Left ventricle myocardium inferior (tissue), 1 donor: ENCODE results near the gene KIAA0513. TPM values are rescaled to one million over a fixed set of nuclear protein-coding genes. Genes with fewer than 3 reads are reported as not detected.

Source experiments
- DNase-seq: peaks from one replicate; pipeline ENCODE4 v3.0.0-alpha.2; 2020
- H3K27ac ChIP-seq: fragments of 200-600 bp; replicated peaks from 2 replicates; pipeline ENCODE4 v1.8.0; 2021
- H3K27me3 ChIP-seq: fragments of 200-600 bp; 2 replicates; pipeline ENCODE4 v1.8.0; 2021; ENCODE audit warnings: low read depth
- H3K36me3 ChIP-seq: fragments of 200-600 bp; 2 replicates; pipeline ENCODE4 v1.8.0; 2021
- H3K4me1 ChIP-seq: fragments of 200-600 bp; 2 replicates; pipeline ENCODE4 v1.8.0; 2021
- H3K4me3 ChIP-seq: fragments of 200-600 bp; 2 replicates; pipeline ENCODE4 v1.8.0; 2021; ENCODE audit warnings: mild to moderate bottlenecking, moderate library complexity
- H3K9me3 ChIP-seq: fragments of 200-600 bp; replicated peaks from 2 replicates; pipeline ENCODE4 v1.8.0; 2021
- CTCF ChIP-seq: fragments of 200-600 bp; IDR thresholded peaks from 2 replicates; pipeline ENCODE4 v1.8.0; 2021; ENCODE audit warnings: antibody characterized with exemption, mild to moderate bottlenecking, borderline replicate concordance
- intact Hi-C: fragments of 100-400 bp; cut with micrococcal nuclease; formaldehyde crosslinking; loops from one replicate; pipeline ENCODE4 v1.11.0; 2022
- total RNA-seq: library from RNA; stranded (reverse); fragmentation: NEBNext Ultra II Directional; extraction: Animal tissue kit (Norgen Biotek cat#: 25700); gene quantifications from one replicate; pipeline ENCODE4 v1.2.1, GENCODE V29; 2021
- donor health status: DM: no; HTN: yes; CAD: no; lungs with severe emphysema.

Gene KIAA0513
- total RNA-seq, 1 donor from 2014 or later: 10.0 TPM

GRCh38 chr16:85086347-85087291, 59.0 kb downstream of the KIAA0513 start:
- no peaks in the 10 kb centered on the region for H3K9me3 ChIP-seq
- peaks cover 42% of the 10 kb centered on the region for H3K4me1 ChIP-seq
- peak; percentile 78 for DNase-seq
- peak; percentile 84 for TF ChIP-seq CTCF
- H3K27me3 ChIP-seq: no peaks in the 10 kb centered on the region
- intact Hi-C loops: no loop called here
- H3K27ac ChIP-seq: no peak overlapping the region
- H3K4me3 ChIP-seq: no peak overlapping the region
- H3K36me3 ChIP-seq: peaks cover 8% of the 10 kb centered on the region

GRCh38 chr16:85087899-85088569, 60.4 kb downstream of the KIAA0513 start:
- H3K4me3 ChIP-seq: no peak overlapping the region
- peaks cover 6% of the 10 kb centered on the region for H3K36me3 ChIP-seq
- intact Hi-C loops: no loop called here
- H3K27me3 ChIP-seq: peaks cover under 1% of the 10 kb centered on the region
- DNase-seq: no peak
- no peak overlapping the region for H3K27ac ChIP-seq
- peaks cover 37% of the 10 kb centered on the region for H3K4me1 ChIP-seq
- TF ChIP-seq CTCF: no peak
- no peaks in the 10 kb centered on the region for H3K9me3 ChIP-seq

- no peak for DNase-seq
- H3K4me3 ChIP-seq: no peak overlapping the region
- no peak for TF ChIP-seq CTCF
- H3K27ac ChIP-seq: no peak overlapping the region
- no peaks in the 10 kb centered on the region for H3K9me3 ChIP-seq
- peaks cover 7% of the 10 kb centered on the region for H3K27me3 ChIP-seq
- intact Hi-C loops: no loop called here
- H3K4me1 ChIP-seq: peaks cover 33% of the 10 kb centered on the region
- H3K36me3 ChIP-seq: peaks cover 6% of the 10 kb centered on the region
Observed at GRCh38 chr16:85088570-85089199, 61.1 kb downstream of the KIAA0513 start.

GRCh38 chr16:85089525-85089924, 61.9 kb downstream of the KIAA0513 start:
- no peaks in the 10 kb centered on the region for H3K9me3 ChIP-seq
- H3K4me1 ChIP-seq: peaks cover 33% of the 10 kb centered on the region
- no peak for DNase-seq
- H3K4me3 ChIP-seq: no peak overlapping the region
- H3K27me3 ChIP-seq: peaks cover 16% of the 10 kb centered on the region
- intact Hi-C loops: no loop called here
- H3K36me3 ChIP-seq: peaks cover 6% of the 10 kb centered on the region
- no peak overlapping the region for H3K27ac ChIP-seq
- TF ChIP-seq CTCF: no peak

GRCh38 chr16:85090181-85090580, 62.6 kb downstream of the KIAA0513 start:
- H3K4me3 ChIP-seq: no peak overlapping the region
- peaks cover 36% of the 10 kb centered on the region for H3K4me1 ChIP-seq
- peaks cover 6% of the 10 kb centered on the region for H3K36me3 ChIP-seq
- peaks cover 22% of the 10 kb centered on the region for H3K27me3 ChIP-seq
- no peak for DNase-seq
- no peaks in the 10 kb centered on the region for H3K9me3 ChIP-seq
- H3K27ac ChIP-seq: no peak overlapping the region
- intact Hi-C loops: no loop called here
- no peak for TF ChIP-seq CTCF
